ENCODE results near the gene TSPAN18.

DNA sequence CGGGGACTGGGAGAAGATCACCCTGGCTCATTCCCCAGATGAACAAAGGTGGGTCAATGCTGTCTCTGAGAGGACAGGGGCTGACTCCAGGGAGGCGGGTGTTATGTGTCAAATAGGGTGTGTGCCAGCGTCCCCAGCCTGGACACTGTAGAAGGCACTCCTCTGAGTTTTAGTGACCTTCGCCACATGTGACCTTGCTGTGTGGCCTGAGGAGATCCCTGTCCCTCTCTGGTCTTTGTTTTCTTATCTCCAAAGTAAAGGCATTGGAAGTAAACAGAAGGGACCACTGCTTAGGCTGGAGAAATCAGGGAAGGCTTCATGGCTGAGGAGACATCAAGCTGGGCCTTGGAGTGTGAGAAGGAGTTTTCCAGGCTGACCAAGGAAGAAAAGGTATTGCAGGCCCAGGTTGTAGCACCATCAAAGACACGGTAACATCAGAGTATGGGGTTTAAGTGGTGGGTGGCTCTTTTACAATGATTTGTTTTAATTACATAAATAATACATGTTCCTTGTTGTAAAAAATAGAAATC, 149.5 kb downstream of the TSPAN18 start:
- TF ChIP-seq, protein P1, sequence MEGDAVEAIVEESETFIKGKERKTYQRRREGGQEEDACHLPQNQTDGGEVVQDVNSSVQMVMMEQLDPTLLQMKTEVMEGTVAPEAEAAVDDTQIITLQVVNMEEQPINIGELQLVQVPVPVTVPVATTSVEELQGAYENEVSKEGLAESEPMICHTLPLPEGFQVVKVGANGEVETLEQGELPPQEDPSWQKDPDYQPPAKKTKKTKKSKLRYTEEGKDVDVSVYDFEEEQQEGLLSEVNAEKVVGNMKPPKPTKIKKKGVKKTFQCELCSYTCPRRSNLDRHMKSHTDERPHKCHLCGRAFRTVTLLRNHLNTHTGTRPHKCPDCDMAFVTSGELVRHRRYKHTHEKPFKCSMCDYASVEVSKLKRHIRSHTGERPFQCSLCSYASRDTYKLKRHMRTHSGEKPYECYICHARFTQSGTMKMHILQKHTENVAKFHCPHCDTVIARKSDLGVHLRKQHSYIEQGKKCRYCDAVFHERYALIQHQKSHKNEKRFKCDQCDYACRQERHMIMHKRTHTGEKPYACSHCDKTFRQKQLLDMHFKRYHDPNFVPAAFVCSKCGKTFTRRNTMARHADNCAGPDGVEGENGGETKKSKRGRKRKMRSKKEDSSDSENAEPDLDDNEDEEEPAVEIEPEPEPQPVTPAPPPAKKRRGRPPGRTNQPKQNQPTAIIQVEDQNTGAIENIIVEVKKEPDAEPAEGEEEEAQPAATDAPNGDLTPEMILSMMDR (tag by site-specific recombination; IDR thresholded peaks at IDR 0.05), result no peak
- TF ChIP-seq, protein P2, sequence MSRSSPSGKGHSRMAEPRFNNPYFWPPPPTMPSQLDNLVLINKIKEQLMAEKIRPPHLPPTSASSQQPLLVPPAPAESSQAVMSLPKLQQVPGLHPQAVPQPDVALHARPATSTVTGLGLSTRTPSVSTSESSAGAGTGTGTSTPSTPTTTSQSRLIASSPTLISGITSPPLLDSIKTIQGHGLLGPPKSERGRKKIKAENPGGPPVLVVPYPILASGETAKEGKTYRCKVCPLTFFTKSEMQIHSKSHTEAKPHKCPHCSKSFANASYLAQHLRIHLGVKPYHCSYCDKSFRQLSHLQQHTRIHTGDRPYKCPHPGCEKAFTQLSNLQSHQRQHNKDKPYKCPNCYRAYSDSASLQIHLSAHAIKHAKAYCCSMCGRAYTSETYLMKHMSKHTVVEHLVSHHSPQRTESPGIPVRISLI (tag by site-specific recombination; IDR thresholded peaks at IDR 0.05), result no peak
- no peak for TF ChIP-seq ZEB2 (tag by site-specific recombination; IDR thresholded peaks at IDR 0.05)
- no peak for TF ChIP-seq ZNF701 (tag by site-specific recombination; IDR thresholded peaks at IDR 0.05)
